K562 (cell line): Measurements from ENCODE around the gene PSMC3IP. TPM values are rescaled to one million over a fixed set of nuclear protein-coding genes. Genes with fewer than 3 reads are reported as not detected.

Experiments used
- CBFA2T2 ChIP-seq: fragments of 450-650 bp; conservative IDR thresholded peaks from 2 replicates; pipeline ENCODE4 v1.6.1; 2017; ENCODE audit warnings: mild to moderate bottlenecking
- CEBPB ChIP-seq: fragments of 450-650 bp; IDR thresholded peaks from 2 replicates; pipeline ENCODE4 v1.6.1; 2016; ENCODE audit warnings: missing genetic modification characterization, missing compliant biosample characterization
- CREM ChIP-seq: IDR thresholded peaks from 2 replicates; pipeline ENCODE4 v1.6.1; 2014; ENCODE audit warnings: antibody characterized with exemption, low read depth
- DEAF1 ChIP-seq: fragments of 450-650 bp; formaldehyde crosslinking; IDR thresholded peaks from 2 replicates; pipeline ENCODE4 v1.4.0; 2020; ENCODE audit warnings: mild to moderate bottlenecking, moderate library complexity
- EHMT2 ChIP-seq: fragments of 450-650 bp; IDR thresholded peaks from 2 replicates; pipeline ENCODE4 v1.6.1; 2018; ENCODE audit warnings: antibody characterized with exemption
- GATAD2A ChIP-seq: fragments of 450-650 bp; IDR thresholded peaks from 2 replicates; pipeline ENCODE4 v1.6.1; 2017
- GTF2F1 ChIP-seq: IDR thresholded peaks from 2 replicates; pipeline ENCODE4 v1.6.1; 2011; ENCODE audit warnings: low read depth, low read length, improper control_type of control experiment
- MEIS2 ChIP-seq: fragments of 450-650 bp; IDR thresholded peaks from 2 replicates; pipeline ENCODE4 v1.6.1; 2014; ENCODE audit warnings: mild to moderate bottlenecking; ENCODE audit not compliant: partially characterized antibody
- MLLT1 ChIP-seq, 2 experiments: fragments of 450-650 bp; IDR thresholded peaks; 2 replicates each; pipeline ENCODE4 v1.6.1; 2016
- MYC ChIP-seq, 2 experiments: fragments of 250-450 bp in 1 of 2; sonication (Bioruptor Pico) in 1 of 2; IDR thresholded peaks; 2 replicates each; pipeline versions ENCODE4 v1.5.1 to v1.6.1; 2012 to 2021; ENCODE audit warnings: low read depth in 2 of 2, borderline replicate concordance in 1 of 2, improper control_type of control experiment in 1 of 2, low read length in 1 of 2, mild to moderate bottlenecking in 1 of 2, moderate library complexity in 1 of 2
- NFE2 ChIP-seq: IDR thresholded peaks from 2 replicates; pipeline ENCODE4 v1.6.1; 2014; ENCODE audit warnings: antibody characterized with exemption, low read depth
- PHF8 ChIP-seq: fragments of 200-600 bp; sonication (generic); IDR thresholded peaks from 2 replicates; pipeline ENCODE4 v1.6.1; 2012; ENCODE audit warnings: mixed run types, mild to moderate bottlenecking, inconsistent platforms, low read length, moderate library complexity, borderline replicate concordance
- PTRF ChIP-seq: fragments of 450-650 bp; IDR thresholded peaks from 2 replicates; pipeline ENCODE4 v1.6.1; 2016; ENCODE audit warnings: mild to moderate bottlenecking, missing genetic modification characterization, missing compliant biosample characterization
- RAD21 ChIP-seq, 2 experiments: fragments of 250-450 bp in 1 of 2; fragments of 450-650 bp in 1 of 2; sonication (Bioruptor Pico) in 1 of 2; formaldehyde crosslinking in 1 of 2; IDR thresholded peaks in 1 of 2; conservative IDR thresholded peaks in 1 of 2; 2 replicates each; pipeline versions ENCODE4 v1.4.0 to v1.8.0; 2020 to 2022; ENCODE audit warnings: mild to moderate bottlenecking in 2 of 2, moderate library complexity in 1 of 2
- SETDB1 ChIP-seq: IDR thresholded peaks from one replicate; pipeline ENCODE4 v1.6.1; 2012; ENCODE audit warnings: low read length, control low read depth, inconsistent platforms
- SMARCB1 ChIP-seq: IDR thresholded peaks from 2 replicates; pipeline ENCODE4 v1.6.1; 2011; ENCODE audit warnings: improper control_type of control experiment, low read depth; ENCODE audit not compliant: insufficient read length
- SOX6 ChIP-seq: fragments of 450-650 bp; IDR thresholded peaks from 2 replicates; pipeline ENCODE4 v1.6.1; 2014; ENCODE audit warnings: mild to moderate bottlenecking
- ZFX ChIP-seq: sonication (generic); formaldehyde crosslinking; IDR thresholded peaks from 2 replicates; pipeline ENCODE4 v1.8.0; 2022; ENCODE audit warnings: mild to moderate bottlenecking, missing genetic modification reagents, moderate library complexity
- ZNF311 ChIP-seq: fragments of 250-450 bp; sonication (Bioruptor Pico); IDR thresholded peaks from 2 replicates; pipeline ENCODE4 v1.4.0; 2020; ENCODE audit warnings: mild to moderate bottlenecking, moderate library complexity
- ZNF518B ChIP-seq: fragments of 250-450 bp; sonication (Bioruptor Pico); IDR thresholded peaks from 2 replicates; pipeline ENCODE4 v1.5.0; 2021; ENCODE audit warnings: mild to moderate bottlenecking, moderate library complexity
- ZNF764 ChIP-seq: fragments of 250-450 bp; sonication (Bioruptor Pico); IDR thresholded peaks from 2 replicates; pipeline ENCODE4 v1.4.0; 2020; ENCODE audit warnings: low read depth, mild to moderate bottlenecking, moderate library complexity
- ZNF830 ChIP-seq: fragments of 250-450 bp; sonication (Bioruptor Pico); IDR thresholded peaks from 2 replicates; pipeline ENCODE4 v1.5.0; 2021; ENCODE audit warnings: mild to moderate bottlenecking
- ZSCAN29 ChIP-seq: fragments of 450-650 bp; IDR thresholded peaks from 2 replicates; pipeline ENCODE4 v1.6.1; 2017
- polyA plus RNA-seq, 8 experiments: library from polyadenylated mRNA; depleted of rRNA in 4 of 8; stranded (reverse) in 5 of 8; unstranded in 3 of 8; fragments of >200 nt; fragmentation: Nextera tagmentation in 2 of 8; fragmentation: Illumina TruSeq in 1 of 8; extraction: Ambion mirVana in 2 of 8; extraction: Trizol in 1 of 8; gene quantifications; 2 replicates each; pipeline versions ENCODE4 v1.2.1 to v1.2.3, GENCODE V29; 2011 to 2014; ENCODE audit warnings: inconsistent platforms in 1 of 8, missing spikeins in 1 of 8
- total RNA-seq, 7 experiments: library from RNA; depleted of rRNA in 6 of 7; stranded (reverse); fragments of >200 nt in 6 of 7; fragmentation: Illumina TruSeq in 2 of 7; extraction: Trizol in 2 of 7; gene quantifications; 2 replicates each; pipeline versions ENCODE4 v1.2.1 to v1.2.3, GENCODE V29; 2011 to 2021; ENCODE audit warnings: low replicate concordance in 1 of 7

The PSMC3IP gene
- total and polyA plus RNA-seq, 9 of the 15 experiments (the other 6 are each of a cell fraction or from before 2014, with no cell fraction given), result 13.8 to 65.6 (median 32.8) TPM

GRCh38 chr17:42618442-42619150 lies 41.1 kb upstream of the PSMC3IP start (continued):
- TF ChIP-seq ZNF518B, result no peak
- TF ChIP-seq GTF2F1, result no peak
- no peak for TF ChIP-seq SMARCB1
- TF ChIP-seq EHMT2, result no peak
- TF ChIP-seq CBFA2T2, result 0 out of 2 replicates have a peak, but pooled peaks have one; percentile 23
- peak; percentile 66 to 90 for TF ChIP-seq MLLT1 (IDR thresholded peaks at IDR 0.05)
- 0 out of 2 replicates have a peak, but pooled peaks have one; percentile 20 for TF ChIP-seq DEAF1
- TF ChIP-seq PHF8, result no peak
- TF ChIP-seq ZNF830 (CRISPR knock-in tag), result no peak
- 0 out of 2 replicates have a peak, but pooled peaks have one; percentile 43 for TF ChIP-seq SOX6
- 0 out of 2 replicates have a peak, but pooled peaks have one; percentile 22 for TF ChIP-seq ZFX
- TF ChIP-seq ZNF764 (CRISPR knock-in tag), result no peak
- peak; percentile 28 for TF ChIP-seq MEIS2
- TF ChIP-seq CEBPB (tag), result no peak
- TF ChIP-seq ZNF311 (CRISPR knock-in tag), result no peak
- TF ChIP-seq NFE2, result no peak
- no peak for TF ChIP-seq ZSCAN29
- 0 out of 2 replicates have a peak, but pooled peaks have one; percentile 7 for TF ChIP-seq CREM
- TF ChIP-seq GATAD2A, result peak; percentile 68
- TF ChIP-seq MYC (IDR thresholded peaks at IDR 0.05; ENCODE audit: low read depth, low read length), result 0 out of 2 replicates have a peak, but pooled peaks have one; percentile 30
- no peak for TF ChIP-seq MYC (CRISPR knock-in tag; IDR thresholded peaks at IDR 0.05; ENCODE audit: borderline replicate concordance, low read depth)
- no peak for TF ChIP-seq SETDB1
- peak; percentile 56 to 76 for TF ChIP-seq RAD21 (CRISPR knock-in tag; conservative IDR thresholded peaks at IDR 0.05 in 1 of 2, IDR thresholded peaks at IDR 0.05 in 1 of 2)
- TF ChIP-seq PTRF, result no peak
